ENCODE results near the gene ANO9. TPM values are rescaled to one million over a fixed set of nuclear protein-coding genes. Genes with fewer than 3 reads are reported as not detected.
A peak's percentile ranks its signal among the peaks of the same experiment; 100 is the strongest.

ANO9 gene
- total RNA-seq, 4 donors from 2014 or later: 11.0 to 22.1 (median 16.2) TPM

DNA sequence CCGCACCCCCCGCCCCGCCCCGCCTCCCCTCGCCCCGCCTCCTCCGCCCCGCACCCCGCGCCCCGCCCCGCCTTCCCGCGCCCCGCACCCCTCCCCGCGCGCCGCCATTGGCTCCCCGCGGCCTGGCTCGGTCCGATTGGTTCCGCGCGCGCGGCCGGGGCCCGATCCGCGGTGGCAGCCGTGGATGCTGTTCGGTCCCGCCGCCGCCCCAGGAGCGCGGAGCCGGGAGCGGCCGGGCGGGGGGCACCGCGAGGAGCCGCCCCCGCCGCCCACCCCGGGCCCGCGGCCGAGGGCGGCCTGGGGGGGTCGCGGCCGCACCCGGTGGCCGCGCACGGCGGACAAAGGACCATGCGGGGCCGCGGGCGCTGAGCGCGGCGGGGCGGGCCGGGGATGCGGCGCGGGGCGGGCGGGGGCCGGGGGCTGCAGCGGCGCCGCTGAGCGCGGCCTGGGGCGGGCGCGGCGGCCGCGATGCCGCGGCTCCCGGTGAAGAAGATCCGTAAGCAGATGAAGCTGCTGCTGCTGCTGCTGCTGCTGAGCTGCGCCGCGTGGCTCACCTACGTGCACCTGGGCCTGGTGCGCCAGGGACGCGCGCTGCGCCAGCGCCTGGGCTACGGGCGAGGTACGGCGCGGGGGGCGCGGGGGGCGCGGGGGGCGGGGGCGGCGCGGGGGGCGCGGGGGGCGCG lies 72.3 kb downstream of the ANO9 start, which contains the start of gene B4GALNT4:
Gene B4GALNT4, plus strand, starts transcription at position 164 of the 683 bp plus-strand sequence. Its CDS starts 305 bp downstream, at position 469.
- H3K27ac ChIP-seq: peak within 1 kb of the TSS in 1 of 4 donors; percentile 13
- DNase-seq: no peak
- H3K4me1 ChIP-seq: peaks cover 9 to 38% (median 11%) of the 10 kb centered on the region in 3 donors
- no peaks in the 10 kb centered on the region for H3K36me3 ChIP-seq
- H3K4me3 ChIP-seq: peak within 1 kb of the TSS in 3 of 4 donors; percentile 2 to 55 (median 44)
- H3K27me3 ChIP-seq: peaks cover 6 to 60% (median 17%) of the 10 kb centered on the region in 4 donors
- WGBS, 2 donors: 0% methylated on average over 1 of the region's 118 CpGs; no CpG with 5 or more reads in 1 of the 2 donors
- intact Hi-C loops (cut with DNase I): no loop called here
- TF ChIP-seq POLR2A (IDR thresholded peaks at IDR 0.05): no peak
- TF ChIP-seq, protein P1, sequence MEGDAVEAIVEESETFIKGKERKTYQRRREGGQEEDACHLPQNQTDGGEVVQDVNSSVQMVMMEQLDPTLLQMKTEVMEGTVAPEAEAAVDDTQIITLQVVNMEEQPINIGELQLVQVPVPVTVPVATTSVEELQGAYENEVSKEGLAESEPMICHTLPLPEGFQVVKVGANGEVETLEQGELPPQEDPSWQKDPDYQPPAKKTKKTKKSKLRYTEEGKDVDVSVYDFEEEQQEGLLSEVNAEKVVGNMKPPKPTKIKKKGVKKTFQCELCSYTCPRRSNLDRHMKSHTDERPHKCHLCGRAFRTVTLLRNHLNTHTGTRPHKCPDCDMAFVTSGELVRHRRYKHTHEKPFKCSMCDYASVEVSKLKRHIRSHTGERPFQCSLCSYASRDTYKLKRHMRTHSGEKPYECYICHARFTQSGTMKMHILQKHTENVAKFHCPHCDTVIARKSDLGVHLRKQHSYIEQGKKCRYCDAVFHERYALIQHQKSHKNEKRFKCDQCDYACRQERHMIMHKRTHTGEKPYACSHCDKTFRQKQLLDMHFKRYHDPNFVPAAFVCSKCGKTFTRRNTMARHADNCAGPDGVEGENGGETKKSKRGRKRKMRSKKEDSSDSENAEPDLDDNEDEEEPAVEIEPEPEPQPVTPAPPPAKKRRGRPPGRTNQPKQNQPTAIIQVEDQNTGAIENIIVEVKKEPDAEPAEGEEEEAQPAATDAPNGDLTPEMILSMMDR (IDR thresholded peaks at IDR 0.05): no peak
- H3K9me3 ChIP-seq: no peaks in the 10 kb centered on the region

DNA sequence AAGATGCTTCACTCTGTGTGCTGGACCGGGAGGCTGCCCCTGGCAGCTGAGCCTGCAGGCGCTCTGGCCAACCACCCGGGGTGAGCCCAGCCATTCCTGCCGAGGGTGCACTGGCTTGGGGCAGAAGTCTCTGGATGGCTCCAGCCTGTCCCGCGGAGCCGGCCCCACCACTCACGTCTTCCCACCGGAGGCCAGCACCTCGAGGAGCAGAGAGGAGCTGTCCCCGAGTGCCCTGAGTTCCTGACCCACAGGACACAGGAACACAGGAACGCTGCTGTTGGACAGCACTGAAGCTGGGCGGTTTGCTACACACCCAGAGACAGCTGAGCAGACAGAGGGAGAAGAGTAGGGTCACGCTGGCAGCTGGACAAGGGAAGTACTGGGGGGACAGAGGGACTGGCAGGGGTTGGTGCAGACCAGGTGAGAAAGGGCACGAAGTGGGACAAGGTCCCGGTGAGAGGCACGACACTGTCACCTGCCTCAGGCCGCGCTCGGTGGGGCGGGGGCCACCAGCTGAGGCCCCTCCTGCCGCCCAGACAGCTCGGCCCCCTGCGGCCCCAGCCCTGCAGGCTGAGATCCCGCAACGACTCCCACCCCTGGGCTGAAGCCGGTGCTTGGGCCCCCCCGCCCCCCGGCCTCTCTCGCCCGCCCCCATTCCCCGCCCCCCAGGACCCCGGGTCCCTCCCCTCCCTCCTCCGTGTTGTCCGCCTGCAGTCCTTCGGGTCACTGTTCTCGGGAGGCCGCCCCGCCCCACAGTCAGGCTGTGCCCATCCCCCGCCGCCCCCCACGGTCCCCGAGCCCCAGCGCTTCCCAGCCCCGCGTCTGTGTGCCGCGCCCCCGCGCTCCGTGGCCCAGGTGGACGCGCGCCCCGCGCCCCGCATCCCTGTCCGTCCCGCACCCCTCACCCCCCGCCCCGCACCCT lies 73.1 kb downstream of the ANO9 start:
- no peak for DNase-seq
- H3K4me3 ChIP-seq: peak overlapping the region in 3 of 4 donors; percentile 2 to 55 (median 44)
- H3K4me1 ChIP-seq: peaks cover 13 to 44% (median 15%) of the 10 kb centered on the region in 3 donors
- TF ChIP-seq, protein P1 (IDR thresholded peaks at IDR 0.05): no peak
- TF ChIP-seq POLR2A (IDR thresholded peaks at IDR 0.05): no peak
- intact Hi-C loops (cut with DNase I): no loop called here
- H3K36me3 ChIP-seq: no peaks in the 10 kb centered on the region
- 6% methylated on average over 8 of the region's 61 CpGs; no CpG with 5 or more reads in 1 of the 2 donors for WGBS, 2 donors
- peaks cover 6 to 65% (median 17%) of the 10 kb centered on the region in 4 donors for H3K27me3 ChIP-seq
- H3K9me3 ChIP-seq: no peaks in the 10 kb centered on the region
- H3K27ac ChIP-seq: peak overlapping the region in 1 of 4 donors; percentile 13

DNA sequence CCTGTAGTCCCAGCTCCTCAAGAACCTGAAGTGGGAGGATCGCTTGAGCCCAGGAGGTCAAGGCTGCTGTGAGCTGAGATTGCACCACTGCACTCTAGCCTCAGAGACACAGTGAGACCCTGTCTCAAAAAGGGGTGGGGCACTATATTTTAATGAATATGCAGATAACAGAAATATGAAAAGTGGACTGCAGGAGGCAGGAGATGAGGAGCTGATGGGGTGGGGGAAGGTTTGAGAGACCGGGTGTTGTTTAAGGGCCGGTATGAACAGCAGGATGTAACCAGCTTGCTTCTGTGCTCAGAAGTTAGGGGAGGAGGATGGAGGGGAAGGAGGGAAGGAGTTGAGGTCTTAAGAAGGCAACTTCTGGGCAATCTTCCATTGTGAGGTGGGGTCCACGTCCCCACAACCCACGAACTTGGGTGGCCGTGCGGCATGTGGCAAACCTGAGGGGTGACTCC lies 73.8 kb downstream of the ANO9 start:
- peaks cover 6 to 65% (median 17%) of the 10 kb centered on the region in 4 donors for H3K27me3 ChIP-seq
- intact Hi-C loops (cut with DNase I): no loop called here
- TF ChIP-seq, protein P1 (IDR thresholded peaks at IDR 0.05): no peak
- no peak for TF ChIP-seq POLR2A (IDR thresholded peaks at IDR 0.05)
- 26 to 31% methylated on average over 7 of the region's 7 CpGs for WGBS, 2 donors
- H3K4me1 ChIP-seq: peaks cover 13 to 44% (median 15%) of the 10 kb centered on the region in 3 donors
- no peak overlapping the region for H3K4me3 ChIP-seq
- no peak overlapping the region for H3K27ac ChIP-seq
- no peaks in the 10 kb centered on the region for H3K9me3 ChIP-seq
- no peak for DNase-seq
- no peaks in the 10 kb centered on the region for H3K36me3 ChIP-seq

Small RNAs within 50 kb of the gene (small RNA-seq; reads per million reads assigned to genes)
- gene RN7SL838P: 0 to 0.27 (median 0) reads per million in 4 donors

Other genes starting within 250 kb of the ANO9 start
- not detected for gene SCGB1C1, start 248.9 kb downstream of the ANO9 start, total RNA-seq
- gene BET1L, start 234.6 kb downstream of the ANO9 start, total RNA-seq: 10 to 100 TPM; 16.3 to 24.8 (median 17.1) TPM
- 10 to 100 TPM; 48.3 to 71.1 (median 60.2) TPM for gene RIC8A, start 234.3 kb downstream of the ANO9 start, total RNA-seq
- 1 to 10 TPM; 2.5 to 8.3 (median 6.1) TPM for gene SIRT3, start 205.7 kb downstream of the ANO9 start, total RNA-seq
- gene PSMD13, start 205.0 kb downstream of the ANO9 start, total RNA-seq: 100 to 1,000 TPM in 2 of 4 donors, 10 to 100 TPM in 2; 46.4 to 116 (median 105) TPM
- gene NLRP6, start 163.6 kb downstream of the ANO9 start, total RNA-seq: 1 to 10 TPM in 1 of 4 donors, under 1 TPM in 1, not detected in 2; 0.75 to 1.3 TPM
- gene PGGHG, start 152.9 kb downstream of the ANO9 start, total RNA-seq: 10 to 100 TPM in 1 of 4 donors, 1 to 10 TPM in 3; 5.3 to 15.3 (median 5.9) TPM
- not detected for gene IFITM5, start 142.5 kb downstream of the ANO9 start, total RNA-seq
- gene IFITM2, start 134.2 kb downstream of the ANO9 start, total RNA-seq: 10 to 100 TPM; 14.4 to 67.5 (median 50.3) TPM
- 100 to 1,000 TPM in 1 of 4 donors, 10 to 100 TPM in 3; 26.3 to 133 (median 60.0) TPM for gene IFITM1, start 128.0 kb downstream of the ANO9 start, total RNA-seq
- 100 to 1,000 TPM in 2 of 4 donors, 10 to 100 TPM in 2; 45.3 to 159 (median 113) TPM for gene IFITM3, start 121.2 kb downstream of the ANO9 start, total RNA-seq
- 1 to 10 TPM in 3 of 4 donors, under 1 TPM in 1; 0.97 to 7.9 (median 3.3) TPM for gene B4GALNT4, start 72.5 kb downstream of the ANO9 start, total RNA-seq
- gene PKP3, start 47.8 kb downstream of the ANO9 start, total RNA-seq: 1,000 to 10,000 TPM in 1 of 4 donors, 100 to 1,000 TPM in 3; 314 to 1,016 (median 520) TPM
- 10 to 100 TPM; 15.5 to 35.1 (median 16.1) TPM for gene SIGIRR, start 27.0 kb downstream of the ANO9 start, total RNA-seq
- gene PTDSS2, start 8.3 kb upstream of the ANO9 start, total RNA-seq: 10 to 100 TPM; 15.8 to 34.3 (median 22.8) TPM
- 100 to 1,000 TPM; 206 to 378 (median 222) TPM for gene RNH1, start 65.2 kb upstream of the ANO9 start, total RNA-seq
- gene HRAS, start 93.6 kb upstream of the ANO9 start, total RNA-seq: 100 to 1,000 TPM in 2 of 4 donors, 10 to 100 TPM in 2; 56.7 to 106 (median 85.2) TPM
- 1 to 10 TPM in 2 of 4 donors, under 1 TPM in 2; 0.35 to 2.3 (median 1.2) TPM for gene LRRC56, start 95.5 kb upstream of the ANO9 start, total RNA-seq
- 1 to 10 TPM; 2.1 to 4.6 (median 3.8) TPM for gene LMNTD2, start 118.7 kb upstream of the ANO9 start, total RNA-seq
- gene RASSF7, start 119.0 kb upstream of the ANO9 start, total RNA-seq: 10 to 100 TPM; 35.7 to 54.0 (median 44.4) TPM
- 10 to 100 TPM; 11.7 to 30.6 (median 24.2) TPM for gene PHRF1, start 134.5 kb upstream of the ANO9 start, total RNA-seq
- gene IRF7, start 173.9 kb upstream of the ANO9 start, total RNA-seq: 10 to 100 TPM; 16.9 to 26.3 (median 20.2) TPM
- not detected for gene CDHR5, start 182.9 kb upstream of the ANO9 start, total RNA-seq
- gene SCT, start 185.2 kb upstream of the ANO9 start, total RNA-seq: 1 to 10 TPM in 1 of 4 donors, not detected in 3; 5.3 TPM
- under 1 TPM in 1 of 4 donors, not detected in 3; 0.76 TPM for gene DRD4, start 195.3 kb upstream of the ANO9 start, total RNA-seq

Measured in esophagus squamous epithelium (tissue), 5 donors.